Astrocyte (in vitro differentiated cells and primary cell): ENCODE measurements around the gene AMBP. TPM values are rescaled to one million over a fixed set of nuclear protein-coding genes. Genes with fewer than 3 reads are reported as not detected.

Experiments used
- DNase-seq: peaks from one replicate; pipeline ENCODE4 v3.0.0-alpha.2; 2010; ENCODE audit warnings: low read depth
- FAIRE-seq: peaks from 2 replicates; lab custom pipeline; 2011; peaks lifted over from hg19 to GRCh38; lab: Jason Lieb, UNC
- H2AFZ ChIP-seq: 2 replicates; pipeline ENCODE4 v1.6.0; 2012; ENCODE audit warnings: low read depth, low read length, inconsistent platforms
- H3K27ac ChIP-seq: 2 replicates; pipeline ENCODE4 v1.5.1; 2011; ENCODE audit warnings: low read depth, low read length, inconsistent platforms
- H3K27me3 ChIP-seq: 2 replicates; pipeline ENCODE4 v1.6.0; 2011; ENCODE audit warnings: low read length, inconsistent platforms; ENCODE audit not compliant: insufficient read depth
- H3K36me3 ChIP-seq: 2 replicates; pipeline ENCODE4 v1.5.1; 2011; ENCODE audit warnings: low read length, inconsistent platforms; ENCODE audit not compliant: insufficient read depth
- H3K4me1 ChIP-seq: 2 replicates; pipeline ENCODE4 v1.5.1; 2011; ENCODE audit warnings: low read length, inconsistent platforms; ENCODE audit not compliant: insufficient read depth
- H3K4me2 ChIP-seq: 2 replicates; pipeline ENCODE4 v1.6.0; 2012; ENCODE audit warnings: low read length, inconsistent platforms
- H3K4me3 ChIP-seq: 2 replicates; pipeline ENCODE4 v1.5.1; 2011; ENCODE audit warnings: low read depth, mild to moderate bottlenecking, low read length, inconsistent platforms; ENCODE audit not compliant: insufficient read depth
- H3K79me2 ChIP-seq: 2 replicates; pipeline ENCODE4 v1.6.0; 2012; ENCODE audit warnings: mild to moderate bottlenecking, low read length, inconsistent platforms; ENCODE audit not compliant: insufficient read depth
- H3K9ac ChIP-seq: 2 replicates; pipeline ENCODE4 v1.6.0; 2012; ENCODE audit warnings: mild to moderate bottlenecking, low read length, inconsistent platforms
- H3K9me3 ChIP-seq: 2 replicates; pipeline ENCODE4 v1.5.1; 2012; ENCODE audit warnings: low read depth, mild to moderate bottlenecking, low read length, inconsistent platforms; ENCODE audit not compliant: insufficient read depth
- H4K20me1 ChIP-seq: 2 replicates; pipeline ENCODE4 v1.6.0; 2012; ENCODE audit warnings: low read length, inconsistent platforms; ENCODE audit not compliant: insufficient read depth
- H3K27ac Mint-ChIP-seq: one replicate; pipeline ENCODE4 v1.8.0; 2021; ENCODE audit warnings: mild to moderate bottlenecking, mixed read lengths; ENCODE audit not compliant: unreplicated experiment
- H3K27me3 Mint-ChIP-seq: one replicate; pipeline ENCODE4 v1.8.0; 2021; ENCODE audit warnings: low read depth, mixed read lengths; ENCODE audit not compliant: unreplicated experiment
- H3K36me3 Mint-ChIP-seq: one replicate; pipeline ENCODE4 v1.8.0; 2021; ENCODE audit warnings: low read depth, mixed read lengths; ENCODE audit not compliant: unreplicated experiment
- H3K4me1 Mint-ChIP-seq: one replicate; pipeline ENCODE4 v1.8.0; 2021; ENCODE audit warnings: low read depth, mixed read lengths; ENCODE audit not compliant: unreplicated experiment
- H3K4me3 Mint-ChIP-seq: one replicate; pipeline ENCODE4 v1.8.0; 2021; ENCODE audit warnings: mild to moderate bottlenecking, moderate library complexity, mixed read lengths; ENCODE audit not compliant: unreplicated experiment
- H3K9me3 Mint-ChIP-seq: one replicate; pipeline ENCODE4 v1.8.0; 2021; ENCODE audit warnings: mild to moderate bottlenecking, mixed read lengths; ENCODE audit not compliant: unreplicated experiment
- CTCF ChIP-seq: IDR thresholded peaks from 2 replicates; pipeline ENCODE4 v1.5.1; 2011; ENCODE audit warnings: low read depth, mild to moderate bottlenecking, inconsistent platforms, low read length, moderate library complexity; ENCODE audit not compliant: insufficient read depth
- EZH2 ChIP-seq: IDR thresholded peaks from 2 replicates; pipeline ENCODE4 v1.6.1; 2012; ENCODE audit warnings: mild to moderate bottlenecking, low read length, inconsistent platforms; ENCODE audit not compliant: insufficient read depth
- total RNA-seq: library from RNA; stranded (reverse); gene quantifications from 2 replicates; pipeline ENCODE4 v1.2.1, GENCODE V29; 2021

Gene AMBP
- total RNA-seq, 1 donor from 2014 or later = not detected

GRCh38 chr9:114050226-114050568, 27.9 kb downstream of the AMBP start:
- Mint-ChIP-seq H3K27ac (no peak overlapping the region), H3K36me3 (peaks cover 44% of the 10 kb centered on the region), H3K4me3 (no peak overlapping the region), H3K4me1 (no peaks in the 10 kb centered on the region), H3K9me3 (no peaks in the 10 kb centered on the region), H3K27me3 (no peaks in the 10 kb centered on the region)
- Histone ChIP-seq H3K9me3 (no peaks in the 10 kb centered on the region), H2AFZ (no peak overlapping the region), H3K27ac (no peak overlapping the region), H3K9ac (no peak overlapping the region), H3K4me2 (no peak overlapping the region), H4K20me1 (peaks cover 11% of the 10 kb centered on the region), H3K36me3 (peaks cover 24% of the 10 kb centered on the region), H3K4me3 (no peak overlapping the region), H3K4me1 (no peaks in the 10 kb centered on the region), H3K79me2 (no peaks in the 10 kb centered on the region), H3K27me3 (no peaks in the 10 kb centered on the region)
- DNase-seq = no peak
- FAIRE-seq = no peak
- no peak for TF ChIP-seq CTCF
- TF ChIP-seq EZH2 = no peak

- no peaks in the 10 kb centered on the region for H3K9me3 Mint-ChIP-seq
- H3K4me3 Mint-ChIP-seq = no peak overlapping the region
- H3K79me2 ChIP-seq = no peaks in the 10 kb centered on the region
- no peaks in the 10 kb centered on the region for H3K4me1 Mint-ChIP-seq
- no peak for TF ChIP-seq EZH2
- no peak for TF ChIP-seq CTCF
- H3K27ac Mint-ChIP-seq = no peak overlapping the region
- DNase-seq (no peak), FAIRE-seq (no peak)
- no peak overlapping the region for H3K4me2 ChIP-seq
- H3K36me3 Mint-ChIP-seq = peaks cover 43% of the 10 kb centered on the region
- no peak overlapping the region for H2AFZ ChIP-seq
- peaks cover 24% of the 10 kb centered on the region for H3K36me3 ChIP-seq
- H3K27ac ChIP-seq = no peak overlapping the region
- H3K9ac ChIP-seq = no peak overlapping the region
- no peak overlapping the region for H3K4me3 ChIP-seq
- no peaks in the 10 kb centered on the region for H3K4me1 ChIP-seq
- H3K27me3 Mint-ChIP-seq = no peaks in the 10 kb centered on the region
- no peaks in the 10 kb centered on the region for H3K9me3 ChIP-seq
- peaks cover 11% of the 10 kb centered on the region for H4K20me1 ChIP-seq
- H3K27me3 ChIP-seq = no peaks in the 10 kb centered on the region
Measured at GRCh38 chr9:114049441-114050225, 28.5 kb downstream of the AMBP start.
